HEK293 (cell line): ENCODE data around the gene CERS4.

ENCODE experiments used
- CTCF ChIA-PET: fragments of 350-600 bp; formaldehyde crosslinking; extraction: SDS; loops from one replicate; lab custom pipeline; 2021; ENCODE audit warnings: antibody characterized with exemption; lab: Yijun Ruan, JAX
- POLR2A ChIA-PET: fragments of 300-600 bp; formaldehyde crosslinking; extraction: SDS; loops from one replicate; lab custom pipeline; 2020; ENCODE audit warnings: antibody characterized with exemption, inconsistent platforms; lab: Yijun Ruan, JAX
- H3K27ac ChIP-seq: fragments of 200-500 bp; sonication (Bioruptor generic); 2 replicates; pipeline ENCODE4 v1.5.1; 2014; ENCODE audit warnings: low read depth, low read length, control low read depth, inconsistent platforms; ENCODE audit errors: extremely low read depth
- H3K36me3 ChIP-seq, 2 experiments: fragments of 200-500 bp in 1 of 2; sonication (Bioruptor generic) in 1 of 2; 1 replicate in 1 of 2; 2 replicates in 1 of 2; pipeline ENCODE4 v1.5.1; 2014 to 2017; ENCODE audit warnings: inconsistent platforms in 2 of 2, low read length in 2 of 2; ENCODE audit not compliant: control insufficient read depth in 2 of 2, insufficient read depth in 1 of 2
- H3K4me1 ChIP-seq: fragments of 200-500 bp; sonication (Bioruptor generic); 2 replicates; pipeline ENCODE4 v1.5.1; 2014; ENCODE audit warnings: mild to moderate bottlenecking, low read length, inconsistent platforms; ENCODE audit not compliant: control insufficient read depth, insufficient read depth
- H3K4me3 ChIP-seq: 2 replicates; pipeline ENCODE4 v1.5.1; 2011; ENCODE audit warnings: low read depth, mild to moderate bottlenecking, control low read depth, low read length, moderate library complexity
- H3K9me3 ChIP-seq: fragments of 200-500 bp; sonication (Bioruptor generic); 2 replicates; pipeline ENCODE4 v1.5.1; 2014; ENCODE audit warnings: low read depth, low read length, inconsistent platforms; ENCODE audit not compliant: control insufficient read depth, insufficient read depth
- BCL11B ChIP-seq: fragments of 450-650 bp; formaldehyde crosslinking; IDR thresholded peaks from 2 replicates; pipeline ENCODE4 v1.5.1; 2016; ENCODE audit warnings: low read depth, missing biosample characterization, missing genetic modification characterization
- KLF1 ChIP-seq: fragments of 450-650 bp; formaldehyde crosslinking; IDR thresholded peaks from 2 replicates; pipeline ENCODE4 v1.5.1; 2016; ENCODE audit warnings: missing biosample characterization, missing genetic modification characterization
- SCRT1 ChIP-seq: fragments of 450-650 bp; formaldehyde crosslinking; IDR thresholded peaks from 2 replicates; pipeline ENCODE4 v1.5.1; 2016; ENCODE audit warnings: missing biosample characterization, missing genetic modification characterization, borderline replicate concordance
- SCRT2 ChIP-seq: fragments of 450-650 bp; formaldehyde crosslinking; IDR thresholded peaks from 2 replicates; pipeline ENCODE4 v1.5.1; 2016; ENCODE audit warnings: missing biosample characterization, missing genetic modification characterization
- SP2 ChIP-seq: fragments of 450-650 bp; formaldehyde crosslinking; IDR thresholded peaks from 2 replicates; pipeline ENCODE4 v1.5.1; 2016; ENCODE audit warnings: missing biosample characterization, missing genetic modification characterization
- YY1 ChIP-seq: fragments of 450-650 bp; formaldehyde crosslinking; IDR thresholded peaks from 2 replicates; pipeline ENCODE4 v1.5.1; 2018; ENCODE audit warnings: missing biosample characterization, missing genetic modification characterization
- ZFP3 ChIP-seq: fragments of 450-650 bp; formaldehyde crosslinking; IDR thresholded peaks from 2 replicates; pipeline ENCODE4 v1.5.1; 2016; ENCODE audit warnings: low read depth, missing biosample characterization, missing genetic modification characterization
- ZFP69B ChIP-seq: fragments of 450-650 bp; formaldehyde crosslinking; IDR thresholded peaks from 2 replicates; pipeline ENCODE4 v1.5.1; 2016; ENCODE audit warnings: missing biosample characterization, missing genetic modification characterization
- ZNF146 ChIP-seq: fragments of 450-650 bp; formaldehyde crosslinking; IDR thresholded peaks from 2 replicates; pipeline ENCODE4 v1.5.1; 2016; ENCODE audit warnings: missing biosample characterization, missing genetic modification characterization
- ZNF157 ChIP-seq: fragments of 450-650 bp; formaldehyde crosslinking; IDR thresholded peaks from 2 replicates; pipeline ENCODE4 v1.5.1; 2016; ENCODE audit warnings: missing biosample characterization, missing genetic modification characterization
- ZNF202 ChIP-seq: fragments of 450-650 bp; formaldehyde crosslinking; IDR thresholded peaks from 2 replicates; pipeline ENCODE4 v1.5.1; 2016; ENCODE audit warnings: missing biosample characterization, missing genetic modification characterization, borderline replicate concordance
- ZNF561 ChIP-seq: fragments of 450-650 bp; IDR thresholded peaks from 2 replicates; pipeline ENCODE4 v1.5.1; 2018; ENCODE audit warnings: missing biosample characterization, missing genetic modification characterization, borderline replicate concordance
- ZXDB ChIP-seq: fragments of 450-650 bp; formaldehyde crosslinking; IDR thresholded peaks from 2 replicates; pipeline ENCODE4 v1.5.1; 2016; ENCODE audit warnings: missing biosample characterization, missing genetic modification characterization
- TF ChIP-seq, protein P1 (sequence below): fragments of 450-650 bp; formaldehyde crosslinking; IDR thresholded peaks from 2 replicates; pipeline ENCODE4 v1.5.1; 2016; ENCODE audit warnings: missing biosample characterization, missing genetic modification characterization, borderline replicate concordance
- TF ChIP-seq, protein P2 (sequence below): fragments of 450-650 bp; formaldehyde crosslinking; IDR thresholded peaks from 2 replicates; pipeline ENCODE4 v1.5.0; 2017; ENCODE audit warnings: missing biosample characterization, missing genetic modification characterization, borderline replicate concordance
- TF ChIP-seq, protein P3 (sequence below): fragments of 450-650 bp; formaldehyde crosslinking; IDR thresholded peaks from 2 replicates; pipeline ENCODE4 v1.5.1; 2016; ENCODE audit warnings: missing biosample characterization, missing genetic modification characterization, borderline replicate concordance
- TF ChIP-seq, protein P4 (sequence below): fragments of 450-650 bp; formaldehyde crosslinking; IDR thresholded peaks from 2 replicates; pipeline ENCODE4 v1.5.1; 2017; ENCODE audit warnings: missing biosample characterization, missing genetic modification characterization
- TF ChIP-seq, protein P5 (sequence below): fragments of 450-650 bp; formaldehyde crosslinking; IDR thresholded peaks from 2 replicates; pipeline ENCODE4 v1.5.1; 2016; ENCODE audit warnings: missing biosample characterization, missing genetic modification characterization

Gene CERS4

DNA sequence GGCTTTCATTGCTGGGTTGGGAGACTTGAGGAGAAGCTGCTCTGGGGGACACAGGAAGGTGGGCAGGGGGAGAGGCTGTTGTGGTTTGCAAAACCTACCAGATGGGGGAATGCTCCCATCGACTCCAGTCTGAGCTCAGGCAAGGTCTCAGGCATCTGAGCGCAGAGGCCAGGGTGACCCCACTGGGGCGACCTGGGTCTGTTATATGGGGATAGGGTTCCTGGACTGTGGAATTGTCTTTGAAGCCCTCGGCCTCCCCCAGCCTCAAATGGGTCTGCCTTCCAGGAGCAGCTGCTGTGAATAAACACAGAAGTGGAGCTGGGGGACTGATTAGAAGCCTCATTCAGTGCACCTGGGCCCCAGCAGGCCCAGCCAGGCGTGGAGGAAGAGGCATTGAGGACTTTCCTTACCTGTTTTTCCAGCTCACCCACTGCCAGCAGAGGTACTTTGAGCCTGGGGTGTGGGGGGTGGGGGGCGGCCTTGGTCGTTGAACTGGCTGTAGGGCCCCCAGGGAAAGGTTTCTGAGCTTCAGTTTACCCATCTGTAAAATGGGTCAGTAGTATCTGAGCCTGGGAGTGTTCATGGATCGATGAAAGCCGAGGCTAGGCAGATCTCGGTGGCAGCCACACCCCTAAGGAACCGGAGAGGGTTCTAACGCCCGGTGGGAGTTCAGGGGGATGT, 1.4 kb downstream of the CERS4 start (continued):
- TF ChIP-seq, protein P1, sequence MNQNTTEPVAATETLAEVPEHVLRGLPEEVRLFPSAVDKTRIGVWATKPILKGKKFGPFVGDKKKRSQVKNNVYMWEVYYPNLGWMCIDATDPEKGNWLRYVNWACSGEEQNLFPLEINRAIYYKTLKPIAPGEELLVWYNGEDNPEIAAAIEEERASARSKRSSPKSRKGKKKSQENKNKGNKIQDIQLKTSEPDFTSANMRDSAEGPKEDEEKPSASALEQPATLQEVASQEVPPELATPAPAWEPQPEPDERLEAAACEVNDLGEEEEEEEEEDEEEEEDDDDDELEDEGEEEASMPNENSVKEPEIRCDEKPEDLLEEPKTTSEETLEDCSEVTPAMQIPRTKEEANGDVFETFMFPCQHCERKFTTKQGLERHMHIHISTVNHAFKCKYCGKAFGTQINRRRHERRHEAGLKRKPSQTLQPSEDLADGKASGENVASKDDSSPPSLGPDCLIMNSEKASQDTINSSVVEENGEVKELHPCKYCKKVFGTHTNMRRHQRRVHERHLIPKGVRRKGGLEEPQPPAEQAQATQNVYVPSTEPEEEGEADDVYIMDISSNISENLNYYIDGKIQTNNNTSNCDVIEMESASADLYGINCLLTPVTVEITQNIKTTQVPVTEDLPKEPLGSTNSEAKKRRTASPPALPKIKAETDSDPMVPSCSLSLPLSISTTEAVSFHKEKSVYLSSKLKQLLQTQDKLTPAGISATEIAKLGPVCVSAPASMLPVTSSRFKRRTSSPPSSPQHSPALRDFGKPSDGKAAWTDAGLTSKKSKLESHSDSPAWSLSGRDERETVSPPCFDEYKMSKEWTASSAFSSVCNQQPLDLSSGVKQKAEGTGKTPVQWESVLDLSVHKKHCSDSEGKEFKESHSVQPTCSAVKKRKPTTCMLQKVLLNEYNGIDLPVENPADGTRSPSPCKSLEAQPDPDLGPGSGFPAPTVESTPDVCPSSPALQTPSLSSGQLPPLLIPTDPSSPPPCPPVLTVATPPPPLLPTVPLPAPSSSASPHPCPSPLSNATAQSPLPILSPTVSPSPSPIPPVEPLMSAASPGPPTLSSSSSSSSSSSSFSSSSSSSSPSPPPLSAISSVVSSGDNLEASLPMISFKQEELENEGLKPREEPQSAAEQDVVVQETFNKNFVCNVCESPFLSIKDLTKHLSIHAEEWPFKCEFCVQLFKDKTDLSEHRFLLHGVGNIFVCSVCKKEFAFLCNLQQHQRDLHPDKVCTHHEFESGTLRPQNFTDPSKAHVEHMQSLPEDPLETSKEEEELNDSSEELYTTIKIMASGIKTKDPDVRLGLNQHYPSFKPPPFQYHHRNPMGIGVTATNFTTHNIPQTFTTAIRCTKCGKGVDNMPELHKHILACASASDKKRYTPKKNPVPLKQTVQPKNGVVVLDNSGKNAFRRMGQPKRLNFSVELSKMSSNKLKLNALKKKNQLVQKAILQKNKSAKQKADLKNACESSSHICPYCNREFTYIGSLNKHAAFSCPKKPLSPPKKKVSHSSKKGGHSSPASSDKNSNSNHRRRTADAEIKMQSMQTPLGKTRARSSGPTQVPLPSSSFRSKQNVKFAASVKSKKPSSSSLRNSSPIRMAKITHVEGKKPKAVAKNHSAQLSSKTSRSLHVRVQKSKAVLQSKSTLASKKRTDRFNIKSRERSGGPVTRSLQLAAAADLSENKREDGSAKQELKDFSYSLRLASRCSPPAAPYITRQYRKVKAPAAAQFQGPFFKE = no peak
- TF ChIP-seq ZNF157 (tag by site-specific recombination) = no peak
- TF ChIP-seq SCRT1 (tag by site-specific recombination) = no peak
- TF ChIP-seq, protein P2, sequence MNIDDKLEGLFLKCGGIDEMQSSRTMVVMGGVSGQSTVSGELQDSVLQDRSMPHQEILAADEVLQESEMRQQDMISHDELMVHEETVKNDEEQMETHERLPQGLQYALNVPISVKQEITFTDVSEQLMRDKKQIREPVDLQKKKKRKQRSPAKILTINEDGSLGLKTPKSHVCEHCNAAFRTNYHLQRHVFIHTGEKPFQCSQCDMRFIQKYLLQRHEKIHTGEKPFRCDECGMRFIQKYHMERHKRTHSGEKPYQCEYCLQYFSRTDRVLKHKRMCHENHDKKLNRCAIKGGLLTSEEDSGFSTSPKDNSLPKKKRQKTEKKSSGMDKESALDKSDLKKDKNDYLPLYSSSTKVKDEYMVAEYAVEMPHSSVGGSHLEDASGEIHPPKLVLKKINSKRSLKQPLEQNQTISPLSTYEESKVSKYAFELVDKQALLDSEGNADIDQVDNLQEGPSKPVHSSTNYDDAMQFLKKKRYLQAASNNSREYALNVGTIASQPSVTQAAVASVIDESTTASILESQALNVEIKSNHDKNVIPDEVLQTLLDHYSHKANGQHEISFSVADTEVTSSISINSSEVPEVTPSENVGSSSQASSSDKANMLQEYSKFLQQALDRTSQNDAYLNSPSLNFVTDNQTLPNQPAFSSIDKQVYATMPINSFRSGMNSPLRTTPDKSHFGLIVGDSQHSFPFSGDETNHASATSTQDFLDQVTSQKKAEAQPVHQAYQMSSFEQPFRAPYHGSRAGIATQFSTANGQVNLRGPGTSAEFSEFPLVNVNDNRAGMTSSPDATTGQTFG = no peak
- no peak for TF ChIP-seq ZNF146
- TF ChIP-seq ZNF561 (tag by site-specific recombination) = no peak
- TF ChIP-seq SCRT2 (tag by site-specific recombination) = no peak
- no peak for TF ChIP-seq ZNF202
- TF ChIP-seq ZFP3 (tag by site-specific recombination) = no peak
- TF ChIP-seq ZXDB = no peak
- TF ChIP-seq, protein P3, sequence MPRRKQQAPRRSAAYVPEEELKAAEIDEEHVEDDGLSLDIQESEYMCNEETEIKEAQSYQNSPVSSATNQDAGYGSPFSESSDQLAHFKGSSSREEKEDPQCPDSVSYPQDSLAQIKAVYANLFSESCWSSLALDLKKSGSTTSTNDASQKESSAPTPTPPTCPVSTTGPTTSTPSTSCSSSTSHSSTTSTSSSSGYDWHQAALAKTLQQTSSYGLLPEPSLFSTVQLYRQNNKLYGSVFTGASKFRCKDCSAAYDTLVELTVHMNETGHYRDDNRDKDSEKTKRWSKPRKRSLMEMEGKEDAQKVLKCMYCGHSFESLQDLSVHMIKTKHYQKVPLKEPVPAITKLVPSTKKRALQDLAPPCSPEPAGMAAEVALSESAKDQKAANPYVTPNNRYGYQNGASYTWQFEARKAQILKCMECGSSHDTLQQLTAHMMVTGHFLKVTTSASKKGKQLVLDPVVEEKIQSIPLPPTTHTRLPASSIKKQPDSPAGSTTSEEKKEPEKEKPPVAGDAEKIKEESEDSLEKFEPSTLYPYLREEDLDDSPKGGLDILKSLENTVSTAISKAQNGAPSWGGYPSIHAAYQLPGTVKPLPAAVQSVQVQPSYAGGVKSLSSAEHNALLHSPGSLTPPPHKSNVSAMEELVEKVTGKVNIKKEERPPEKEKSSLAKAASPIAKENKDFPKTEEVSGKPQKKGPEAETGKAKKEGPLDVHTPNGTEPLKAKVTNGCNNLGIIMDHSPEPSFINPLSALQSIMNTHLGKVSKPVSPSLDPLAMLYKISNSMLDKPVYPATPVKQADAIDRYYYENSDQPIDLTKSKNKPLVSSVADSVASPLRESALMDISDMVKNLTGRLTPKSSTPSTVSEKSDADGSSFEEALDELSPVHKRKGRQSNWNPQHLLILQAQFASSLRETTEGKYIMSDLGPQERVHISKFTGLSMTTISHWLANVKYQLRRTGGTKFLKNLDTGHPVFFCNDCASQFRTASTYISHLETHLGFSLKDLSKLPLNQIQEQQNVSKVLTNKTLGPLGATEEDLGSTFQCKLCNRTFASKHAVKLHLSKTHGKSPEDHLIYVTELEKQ = no peak
- TF ChIP-seq KLF1 (tag by site-specific recombination) = no peak
- TF ChIP-seq ZFP69B = no peak

DNA sequence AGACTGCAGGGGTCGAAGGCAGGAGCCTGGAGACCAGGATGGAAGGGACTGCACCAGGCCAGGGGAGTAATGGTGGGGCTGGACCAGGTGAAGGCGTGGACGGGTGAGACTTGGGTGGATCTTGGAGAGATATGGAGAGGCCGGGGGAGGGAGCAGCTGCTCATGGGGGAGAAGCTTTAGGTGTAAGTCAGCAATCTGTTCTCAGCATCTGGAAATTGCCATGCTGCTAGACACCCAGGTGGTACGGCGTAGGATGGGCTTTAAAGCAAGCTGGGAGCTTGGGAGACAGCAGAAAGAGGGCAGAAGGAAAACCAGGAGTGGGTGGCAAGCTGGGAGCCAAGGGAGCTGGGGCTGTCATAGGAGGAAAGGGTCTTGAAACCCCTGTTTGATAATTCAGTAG, 3.0 kb downstream of the CERS4 start:
- no peaks in the 10 kb centered on the region for H3K9me3 ChIP-seq
- H3K4me1 ChIP-seq = peaks cover 3% of the 10 kb centered on the region; the same call in 1 of the 2 replicates
- CTCF ChIA-PET = interaction anchor here (0.8 kb wide), 1 partner anchor 40 kb away, joined by 4 read pairs; no protein-coding TSS in a partner anchor
- H3K4me3 ChIP-seq = no peak overlapping the region
- POLR2A ChIA-PET = no interaction called here
- H3K27ac ChIP-seq = no peak overlapping the region
- peaks cover 0 to 6% of the 10 kb centered on the region in 2 experiments; a peak in 1 of 3 replicates for H3K36me3 ChIP-seq
- no peak for TF ChIP-seq SP2
- TF ChIP-seq, protein P4, sequence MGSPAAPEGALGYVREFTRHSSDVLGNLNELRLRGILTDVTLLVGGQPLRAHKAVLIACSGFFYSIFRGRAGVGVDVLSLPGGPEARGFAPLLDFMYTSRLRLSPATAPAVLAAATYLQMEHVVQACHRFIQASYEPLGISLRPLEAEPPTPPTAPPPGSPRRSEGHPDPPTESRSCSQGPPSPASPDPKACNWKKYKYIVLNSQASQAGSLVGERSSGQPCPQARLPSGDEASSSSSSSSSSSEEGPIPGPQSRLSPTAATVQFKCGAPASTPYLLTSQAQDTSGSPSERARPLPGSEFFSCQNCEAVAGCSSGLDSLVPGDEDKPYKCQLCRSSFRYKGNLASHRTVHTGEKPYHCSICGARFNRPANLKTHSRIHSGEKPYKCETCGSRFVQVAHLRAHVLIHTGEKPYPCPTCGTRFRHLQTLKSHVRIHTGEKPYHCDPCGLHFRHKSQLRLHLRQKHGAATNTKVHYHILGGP (tag by site-specific recombination) = no peak
- no peak for TF ChIP-seq YY1
- TF ChIP-seq, protein P5, sequence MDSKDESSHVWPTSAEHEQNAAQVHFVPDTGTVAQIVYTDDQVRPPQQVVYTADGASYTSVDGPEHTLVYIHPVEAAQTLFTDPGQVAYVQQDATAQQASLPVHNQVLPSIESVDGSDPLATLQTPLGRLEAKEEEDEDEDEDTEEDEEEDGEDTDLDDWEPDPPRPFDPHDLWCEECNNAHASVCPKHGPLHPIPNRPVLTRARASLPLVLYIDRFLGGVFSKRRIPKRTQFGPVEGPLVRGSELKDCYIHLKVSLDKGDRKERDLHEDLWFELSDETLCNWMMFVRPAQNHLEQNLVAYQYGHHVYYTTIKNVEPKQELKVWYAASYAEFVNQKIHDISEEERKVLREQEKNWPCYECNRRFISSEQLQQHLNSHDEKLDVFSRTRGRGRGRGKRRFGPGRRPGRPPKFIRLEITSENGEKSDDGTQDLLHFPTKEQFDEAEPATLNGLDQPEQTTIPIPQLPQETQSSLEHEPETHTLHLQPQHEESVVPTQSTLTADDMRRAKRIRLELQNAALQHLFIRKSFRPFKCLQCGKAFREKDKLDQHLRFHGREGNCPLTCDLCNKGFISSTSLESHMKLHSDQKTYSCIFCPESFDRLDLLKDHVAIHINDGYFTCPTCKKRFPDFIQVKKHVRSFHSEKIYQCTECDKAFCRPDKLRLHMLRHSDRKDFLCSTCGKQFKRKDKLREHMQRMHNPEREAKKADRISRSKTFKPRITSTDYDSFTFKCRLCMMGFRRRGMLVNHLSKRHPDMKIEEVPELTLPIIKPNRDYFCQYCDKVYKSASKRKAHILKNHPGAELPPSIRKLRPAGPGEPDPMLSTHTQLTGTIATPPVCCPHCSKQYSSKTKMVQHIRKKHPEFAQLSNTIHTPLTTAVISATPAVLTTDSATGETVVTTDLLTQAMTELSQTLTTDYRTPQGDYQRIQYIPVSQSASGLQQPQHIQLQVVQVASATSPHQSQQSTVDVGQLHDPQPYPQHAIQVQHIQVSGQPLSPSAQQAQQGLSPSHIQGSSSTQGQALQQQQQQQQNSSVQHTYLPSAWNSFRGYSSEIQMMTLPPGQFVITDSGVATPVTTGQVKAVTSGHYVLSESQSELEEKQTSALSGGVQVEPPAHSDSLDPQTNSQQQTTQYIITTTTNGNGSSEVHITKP (tag by site-specific recombination) = no peak
- no peak for TF ChIP-seq BCL11B (tag by site-specific recombination)
